Measurements from ENCODE around the gene KCNK16.

DNA sequence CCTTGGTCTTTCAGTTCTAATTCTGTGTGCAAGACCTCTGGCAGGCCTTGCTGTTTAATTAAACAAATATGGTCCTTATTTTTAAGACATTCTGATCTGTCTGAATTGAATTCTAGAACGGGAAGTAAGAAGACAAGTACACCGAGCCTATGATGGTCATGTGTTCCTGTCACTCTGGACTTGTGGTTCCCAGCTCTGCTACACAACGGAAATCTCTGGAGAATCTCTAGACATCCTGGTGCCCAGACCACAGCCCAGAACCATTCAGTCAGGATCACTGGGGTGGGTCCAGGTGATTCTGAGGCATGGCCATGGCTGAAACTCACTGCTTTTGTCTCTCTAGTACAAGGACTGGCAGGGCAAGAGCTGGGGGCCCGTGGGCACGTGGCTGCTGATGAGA lies 15.9 kb upstream of the KCNK16 start:
- TF ChIP-seq EZH2 (IDR thresholded peaks at IDR 0.05; ENCODE audit: borderline replicate concordance) (no peak), CTCF (IDR thresholded peaks at IDR 0.05; ENCODE audit: poor library complexity) (no peak), EZH2phosphoT487 (IDR thresholded peaks at IDR 0.05; ENCODE audit: low read depth, severe bottlenecking, unreplicated experiment) (no peak)
